Loucy (cell line): ENCODE measurements around the gene BMP4.

Experiments
- CTCF ChIP-seq: fragments of 200-600 bp; sonication (generic); conservative IDR thresholded peaks from 2 replicates; pipeline ENCODE4 v1.5.1; 2014; ENCODE audit warnings: mild to moderate bottlenecking, antibody characterized with exemption, low read length
- EZH2phosphoT487 ChIP-seq: fragments of 200-600 bp; IDR thresholded peaks from 2 replicates; pipeline ENCODE4 v1.6.1; 2018; ENCODE audit warnings: antibody characterized with exemption, mild to moderate bottlenecking, moderate library complexity, borderline replicate concordance

- no peak for TF ChIP-seq CTCF
- TF ChIP-seq EZH2phosphoT487 = no peak
Observed at GRCh38 chr14:53947094-53947445, 9.6 kb downstream of the BMP4 start.
